ENCODE data around the gene BIRC2. TPM values are rescaled to one million over a fixed set of nuclear protein-coding genes. Genes with fewer than 3 reads are reported as not detected.

BIRC2 gene
- total and polyA plus RNA-seq, 2 donors (not counting 1 experiment from before 2014, with no cell fraction given) = 45.4 to 59.6 TPM

GRCh38 chr11:102411142-102411541 is 64.1 kb downstream of the BIRC2 start:
- Histone ChIP-seq H3K9ac (ENCODE audit: insufficient read depth, low read length) (no peak overlapping the region), H3K4me2 (ENCODE audit: extremely low read depth, insufficient read depth, low read length) (no peak overlapping the region), H3K27ac (ENCODE audit: insufficient read depth, low read length) (no peak overlapping the region), H3K27me3 (ENCODE audit: control insufficient read depth, insufficient read depth, low read length) (no peaks in the 10 kb centered on the region), H3K4me1 (ENCODE audit: control insufficient read depth, extremely low read depth, insufficient read depth, low read length) (no peaks in the 10 kb centered on the region), H3K9me3 (ENCODE audit: control insufficient read depth, insufficient read depth, low read depth, low read length) (no peaks in the 10 kb centered on the region), H4K20me1 (ENCODE audit: control insufficient read depth, extremely low read depth, insufficient read depth, low read length) (no peaks in the 10 kb centered on the region), H3K4me3 (replicated peaks in 1 of 4; ENCODE audit: control extremely low read depth in 1 of 4, insufficient read depth in 1 of 4, low read depth in 3 of 4, low read length in 4 of 4) (no peak overlapping the region), H3K36me3 (ENCODE audit: control insufficient read depth, insufficient read depth, low read length) (no peaks in the 10 kb centered on the region), H2AFZ (ENCODE audit: low read length) (no peak overlapping the region), H3K79me2 (ENCODE audit: control insufficient read depth, insufficient read depth, low read length) (peaks cover 19% of the 10 kb centered on the region)
- DNase-seq (ENCODE audit: low read depth in 2 of 2) = no peak
- TF ChIP-seq EZH2 (IDR thresholded peaks at IDR 0.05; ENCODE audit: low read length, missing control alignments) = no peak
- TF ChIP-seq CTCF (conservative IDR thresholded peaks at IDR 0.05 in 1 of 2, IDR thresholded peaks at IDR 0.05 in 1 of 2; ENCODE audit: low read depth in 1 of 2, low read length in 2 of 2) = no peak

GRCh38 chr11:102413497-102413896 is 66.5 kb downstream of the BIRC2 start:
- no peak overlapping the region for H2AFZ ChIP-seq (ENCODE audit: low read length)
- no peaks in the 10 kb centered on the region for H3K9me3 ChIP-seq (ENCODE audit: control insufficient read depth, insufficient read depth, low read depth, low read length)
- no peaks in the 10 kb centered on the region for H3K36me3 ChIP-seq (ENCODE audit: control insufficient read depth, insufficient read depth, low read length)
- TF ChIP-seq EZH2 (IDR thresholded peaks at IDR 0.05; ENCODE audit: low read length, missing control alignments) (no peak), CTCF (conservative IDR thresholded peaks at IDR 0.05 in 1 of 2, IDR thresholded peaks at IDR 0.05 in 1 of 2; ENCODE audit: low read depth in 1 of 2, low read length in 2 of 2) (no peak)
- H3K4me2 ChIP-seq (ENCODE audit: extremely low read depth, insufficient read depth, low read length) = no peak overlapping the region
- no peaks in the 10 kb centered on the region for H3K4me1 ChIP-seq (ENCODE audit: control insufficient read depth, extremely low read depth, insufficient read depth, low read length)
- H3K27me3 ChIP-seq (ENCODE audit: control insufficient read depth, insufficient read depth, low read length) = no peaks in the 10 kb centered on the region
- H3K9ac ChIP-seq (ENCODE audit: insufficient read depth, low read length) = no peak overlapping the region
- H3K27ac ChIP-seq (ENCODE audit: insufficient read depth, low read length) = no peak overlapping the region
- H4K20me1 ChIP-seq (ENCODE audit: control insufficient read depth, extremely low read depth, insufficient read depth, low read length) = no peaks in the 10 kb centered on the region
- H3K79me2 ChIP-seq (ENCODE audit: control insufficient read depth, insufficient read depth, low read length) = peaks cover 16% of the 10 kb centered on the region
- no peak overlapping the region for H3K4me3 ChIP-seq (replicated peaks in 1 of 4; ENCODE audit: control extremely low read depth in 1 of 4, insufficient read depth in 1 of 4, low read depth in 3 of 4, low read length in 4 of 4)
- DNase-seq (ENCODE audit: low read depth in 2 of 2) = no peak

GRCh38 chr11:102414559-102414958 is 67.5 kb downstream of the BIRC2 start:
- H3K4me2 ChIP-seq (ENCODE audit: extremely low read depth, insufficient read depth, low read length) = no peak overlapping the region
- H4K20me1 ChIP-seq (ENCODE audit: control insufficient read depth, extremely low read depth, insufficient read depth, low read length) = no peaks in the 10 kb centered on the region

More at GRCh38 chr11:102414559-102414958, 67.5 kb downstream of the BIRC2 start:
- Histone ChIP-seq H2AFZ (ENCODE audit: low read length) (no peak overlapping the region), H3K27me3 (ENCODE audit: control insufficient read depth, insufficient read depth, low read length) (no peaks in the 10 kb centered on the region), H3K4me3 (replicated peaks in 1 of 4; ENCODE audit: control extremely low read depth in 1 of 4, insufficient read depth in 1 of 4, low read depth in 3 of 4, low read length in 4 of 4) (no peak overlapping the region), H3K27ac (ENCODE audit: insufficient read depth, low read length) (no peak overlapping the region), H3K9me3 (ENCODE audit: control insufficient read depth, insufficient read depth, low read depth, low read length) (no peaks in the 10 kb centered on the region), H3K4me1 (ENCODE audit: control insufficient read depth, extremely low read depth, insufficient read depth, low read length) (no peaks in the 10 kb centered on the region), H3K79me2 (ENCODE audit: control insufficient read depth, insufficient read depth, low read length) (peaks cover 17% of the 10 kb centered on the region), H3K9ac (ENCODE audit: insufficient read depth, low read length) (no peak overlapping the region), H3K36me3 (ENCODE audit: control insufficient read depth, insufficient read depth, low read length) (no peaks in the 10 kb centered on the region)
- no peak for DNase-seq (ENCODE audit: low read depth in 2 of 2)
- TF ChIP-seq CTCF (conservative IDR thresholded peaks at IDR 0.05 in 1 of 2, IDR thresholded peaks at IDR 0.05 in 1 of 2; ENCODE audit: low read depth in 1 of 2, low read length in 2 of 2) = no peak
- no peak for TF ChIP-seq EZH2 (IDR thresholded peaks at IDR 0.05; ENCODE audit: low read length, missing control alignments)
